ENCODE results near the gene ITM2C. TPM values are rescaled to one million over a fixed set of nuclear protein-coding genes. Genes with fewer than 3 reads are reported as not detected.
A peak's percentile ranks its signal among the peaks of the same experiment; 100 is the strongest.

ITM2C gene
- total and polyA plus RNA-seq, 8 donors: 26.2 to 96.3 (median 41.0) TPM

DNA sequence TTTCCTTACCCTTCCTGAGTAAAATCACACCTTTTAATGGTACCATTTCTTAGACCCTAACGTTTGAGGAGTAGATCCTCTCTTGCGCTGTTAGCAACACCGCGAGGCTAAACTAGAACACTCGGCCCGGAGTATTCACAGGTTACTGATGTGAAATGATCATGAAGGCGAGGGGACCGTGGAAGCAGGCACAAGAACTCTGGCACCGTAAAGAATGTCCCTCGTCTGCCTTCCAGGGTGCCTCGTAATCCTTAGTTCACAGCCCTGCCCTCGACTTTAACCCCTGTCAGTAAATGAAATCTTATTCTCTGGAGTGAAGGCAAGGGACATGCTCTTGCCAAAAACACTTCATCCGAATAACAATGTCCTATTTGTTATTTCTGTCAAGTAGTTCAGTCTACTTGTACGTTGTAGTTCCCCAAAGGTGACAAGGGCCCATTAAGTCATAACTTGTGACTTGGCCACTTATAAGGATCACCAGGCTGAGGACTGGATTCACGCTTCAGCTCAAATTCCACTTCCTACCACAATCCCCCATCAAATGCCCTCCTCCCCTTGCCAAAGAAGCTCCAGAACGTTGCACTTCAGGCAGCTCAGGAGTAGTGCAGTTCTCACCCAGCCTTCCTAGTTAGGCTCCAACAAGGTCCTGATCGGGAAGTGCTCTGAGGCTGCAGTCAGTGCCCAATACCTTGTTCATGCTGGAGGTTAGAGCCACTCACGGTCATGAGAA lies 43.3 kb upstream of the ITM2C start:
- no peak for FAIRE-seq
- no peaks in the 10 kb centered on the region for H3K27me3 ChIP-seq
- TF ChIP-seq, protein P1, sequence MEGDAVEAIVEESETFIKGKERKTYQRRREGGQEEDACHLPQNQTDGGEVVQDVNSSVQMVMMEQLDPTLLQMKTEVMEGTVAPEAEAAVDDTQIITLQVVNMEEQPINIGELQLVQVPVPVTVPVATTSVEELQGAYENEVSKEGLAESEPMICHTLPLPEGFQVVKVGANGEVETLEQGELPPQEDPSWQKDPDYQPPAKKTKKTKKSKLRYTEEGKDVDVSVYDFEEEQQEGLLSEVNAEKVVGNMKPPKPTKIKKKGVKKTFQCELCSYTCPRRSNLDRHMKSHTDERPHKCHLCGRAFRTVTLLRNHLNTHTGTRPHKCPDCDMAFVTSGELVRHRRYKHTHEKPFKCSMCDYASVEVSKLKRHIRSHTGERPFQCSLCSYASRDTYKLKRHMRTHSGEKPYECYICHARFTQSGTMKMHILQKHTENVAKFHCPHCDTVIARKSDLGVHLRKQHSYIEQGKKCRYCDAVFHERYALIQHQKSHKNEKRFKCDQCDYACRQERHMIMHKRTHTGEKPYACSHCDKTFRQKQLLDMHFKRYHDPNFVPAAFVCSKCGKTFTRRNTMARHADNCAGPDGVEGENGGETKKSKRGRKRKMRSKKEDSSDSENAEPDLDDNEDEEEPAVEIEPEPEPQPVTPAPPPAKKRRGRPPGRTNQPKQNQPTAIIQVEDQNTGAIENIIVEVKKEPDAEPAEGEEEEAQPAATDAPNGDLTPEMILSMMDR (IDR thresholded peaks at IDR 0.05): no peak
- no peak for ATAC-seq
- no peaks in the 10 kb centered on the region for H3K9me3 ChIP-seq
- H3K27ac ChIP-seq: no peak overlapping the region
- DNase-seq: no peak
- H3K4me3 ChIP-seq: no peak overlapping the region
- intact Hi-C loops (cut with DNase I): no loop called here
- H3K36me3 ChIP-seq: peaks cover 0 to 15% (median 0%) of the 10 kb centered on the region in 3 donors
- no peaks in the 10 kb centered on the region for H3K4me1 ChIP-seq
- 81 to 82% methylated on average over 18 of the region's 18 CpGs for WGBS, 2 donors

DNA sequence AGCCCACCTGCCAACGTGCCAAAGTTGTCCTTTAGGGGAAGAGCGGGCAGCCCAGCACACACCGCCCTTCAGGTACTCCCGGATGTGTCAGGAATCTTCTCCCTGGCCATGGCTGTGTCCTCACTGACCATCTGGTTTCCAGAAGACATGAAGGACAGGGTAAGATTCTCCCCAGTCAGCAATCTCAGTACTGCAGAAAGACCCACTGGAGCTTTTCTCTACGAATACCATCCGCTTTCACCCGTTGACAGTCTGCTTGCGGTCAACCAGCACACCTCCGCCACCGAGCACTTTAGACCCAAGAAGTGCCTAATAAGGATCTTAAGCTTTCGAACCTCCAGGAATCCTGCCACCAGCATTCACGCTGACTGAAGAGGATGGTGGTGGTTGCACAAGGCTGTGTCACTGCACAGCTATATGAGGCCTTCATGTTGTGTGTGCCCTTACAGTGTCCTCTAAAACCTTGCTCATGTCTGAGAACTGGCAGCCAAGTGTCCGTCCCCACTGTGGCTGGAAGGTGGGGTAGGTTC lies 42.7 kb upstream of the ITM2C start:
- no peak overlapping the region for H3K27ac ChIP-seq
- H3K27me3 ChIP-seq: no peaks in the 10 kb centered on the region
- H3K4me1 ChIP-seq: no peaks in the 10 kb centered on the region
- no peaks in the 10 kb centered on the region for H3K9me3 ChIP-seq
- FAIRE-seq (no peak), DNase-seq (no peak), ATAC-seq (no peak)
- TF ChIP-seq, protein P1 (IDR thresholded peaks at IDR 0.05): no peak
- 90 to 92% methylated on average over 13 of the region's 13 CpGs for WGBS, 2 donors
- peaks cover 0 to 15% (median 0%) of the 10 kb centered on the region in 3 donors for H3K36me3 ChIP-seq
- intact Hi-C loops (cut with DNase I): no loop called here
- H3K4me3 ChIP-seq: no peak overlapping the region

DNA sequence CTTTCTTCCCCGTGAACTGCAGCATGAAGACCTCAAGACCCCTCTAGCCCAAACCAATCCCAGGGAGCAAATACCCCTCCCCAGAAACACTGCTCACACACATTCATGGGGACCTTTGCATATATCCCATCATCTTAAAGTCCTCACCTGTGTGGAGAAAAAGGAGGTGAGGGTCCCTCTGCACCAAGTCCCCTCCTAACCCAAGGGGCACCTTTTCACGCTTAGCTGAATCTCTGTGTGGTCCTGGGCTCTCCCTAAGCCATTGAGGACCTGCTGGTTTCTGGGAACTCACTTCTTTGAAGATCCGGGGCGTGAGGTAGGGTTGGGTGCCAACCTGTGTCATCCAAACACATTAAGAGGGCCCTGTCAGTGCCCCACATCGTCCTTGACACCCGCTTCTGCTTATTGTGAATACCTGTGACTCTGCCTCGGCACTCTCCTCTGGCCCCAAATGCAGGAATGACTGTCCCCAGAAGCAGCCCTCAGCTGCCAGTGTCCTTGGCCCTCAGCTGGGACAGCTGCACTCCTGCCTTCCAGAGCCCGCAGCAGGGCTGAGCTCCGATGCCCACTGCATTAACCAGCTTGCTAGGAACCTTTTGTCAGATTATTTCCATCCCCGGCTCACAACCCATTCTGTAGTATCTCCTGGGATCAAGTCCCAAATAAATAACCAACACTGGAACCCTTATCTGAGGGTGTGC lies 41.3 kb upstream of the ITM2C start:
- TF ChIP-seq, protein P1 (IDR thresholded peaks at IDR 0.05): no peak
- Histone ChIP-seq H3K4me3 (no peak overlapping the region), H3K4me1 (no peaks in the 10 kb centered on the region), H3K9me3 (no peaks in the 10 kb centered on the region), H3K27me3 (no peaks in the 10 kb centered on the region), H3K36me3 (peaks cover 0 to 6% (median 0%) of the 10 kb centered on the region in 3 donors), H3K27ac (no peak overlapping the region)
- intact Hi-C loops (cut with DNase I): no loop called here
- ATAC-seq (peak in 1 of 4 donors; percentile 17), DNase-seq (no peak), FAIRE-seq (no peak)
- 39 to 42% methylated on average over 10 of the region's 10 CpGs for WGBS, 2 donors

DNA sequence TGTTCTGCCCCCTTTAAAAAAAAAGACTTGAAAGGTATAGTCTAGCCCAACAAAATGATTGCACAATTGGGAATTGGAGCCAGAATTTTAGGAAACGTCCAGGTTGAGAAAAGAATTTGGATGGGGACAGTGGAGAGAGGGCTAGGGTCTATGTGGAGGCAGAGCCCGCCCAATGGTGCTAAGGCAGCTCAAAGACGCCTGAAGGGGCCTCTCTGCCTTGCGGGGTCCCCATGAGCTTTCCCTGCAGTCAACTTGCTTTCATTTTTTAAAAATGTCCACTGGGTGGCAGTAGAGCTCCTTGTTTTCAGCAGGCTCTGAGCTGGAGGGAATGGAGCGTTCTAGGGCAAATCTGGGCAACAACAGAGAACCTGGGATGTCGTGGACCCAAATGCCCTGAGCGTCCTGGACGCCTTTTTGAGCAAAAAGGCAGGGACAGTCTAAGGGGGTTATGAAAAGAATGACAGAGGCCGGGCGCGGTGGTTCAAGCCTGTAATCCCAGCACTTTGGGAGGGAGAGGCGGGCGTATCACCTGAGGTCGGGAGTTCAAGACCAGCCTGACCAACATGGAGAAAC lies 40.2 kb upstream of the ITM2C start:
- peak in 3 of 6 donors; percentile 38 to 59 (median 39) for DNase-seq
- TF ChIP-seq, protein P1 (IDR thresholded peaks at IDR 0.05): peak; percentile 55 to 64 (median 58)
- Histone ChIP-seq H3K9me3 (no peaks in the 10 kb centered on the region), H3K36me3 (no peaks in the 10 kb centered on the region), H3K4me3 (peak overlapping the region in 1 of 4 donors; percentile 32), H3K4me1 (no peaks in the 10 kb centered on the region), H3K27me3 (peaks cover 0 to 4% (median 0%) of the 10 kb centered on the region in 4 donors), H3K27ac (no peak overlapping the region)
- ATAC-seq: peak; percentile 76 to 92 (median 87)
- 19 to 23% methylated on average over 14 of the region's 14 CpGs for WGBS, 2 donors
- no peak for FAIRE-seq
- intact Hi-C loops (cut with DNase I): no loop called here

Data from pancreas (tissue), 10 donors.